Osteocyte (in vitro differentiated cells): Measurements from ENCODE around the gene KDM4C. TPM values are rescaled to one million over a fixed set of nuclear protein-coding genes. Genes with fewer than 3 reads are reported as not detected.

ENCODE experiments used
- DNase-seq: peaks from one replicate; pipeline ENCODE4 v3.0.0; 2021; ENCODE audit warnings: mixed read lengths; ENCODE audit not compliant: unreplicated experiment; ENCODE audit errors: extremely low spot score
- H3K27ac Mint-ChIP-seq: one replicate; pipeline ENCODE4 v1.8.0; 2021; ENCODE audit warnings: mild to moderate bottlenecking, mixed read lengths; ENCODE audit not compliant: unreplicated experiment
- H3K27me3 Mint-ChIP-seq: one replicate; pipeline ENCODE4 v1.8.0; 2021; ENCODE audit warnings: mixed read lengths; ENCODE audit not compliant: unreplicated experiment
- H3K36me3 Mint-ChIP-seq: one replicate; pipeline ENCODE4 v1.8.0; 2021; ENCODE audit warnings: mixed read lengths; ENCODE audit not compliant: unreplicated experiment
- H3K4me1 Mint-ChIP-seq: one replicate; pipeline ENCODE4 v1.8.0; 2021; ENCODE audit warnings: mixed read lengths; ENCODE audit not compliant: unreplicated experiment
- H3K4me3 Mint-ChIP-seq: one replicate; pipeline ENCODE4 v1.8.0; 2021; ENCODE audit warnings: mild to moderate bottlenecking, moderate library complexity, mixed read lengths; ENCODE audit not compliant: unreplicated experiment
- H3K9me3 Mint-ChIP-seq: one replicate; pipeline ENCODE4 v1.8.0; 2021; ENCODE audit warnings: mixed read lengths; ENCODE audit not compliant: unreplicated experiment
- total RNA-seq: library from RNA; stranded (reverse); gene quantifications from 2 replicates; pipeline ENCODE4 v1.2.1, GENCODE V29; 2021
- TF ChIP-seq, protein P1 (sequence below): fragments of 200-600 bp; sonication (generic); IDR thresholded peaks from 2 replicates; pipeline ENCODE4 v1.5.0; 2021; ENCODE audit warnings: antibody characterized with exemption, mild to moderate bottlenecking, moderate library complexity

The KDM4C gene
- total RNA-seq, 1 donor from 2014 or later: 25.3 TPM

DNA sequence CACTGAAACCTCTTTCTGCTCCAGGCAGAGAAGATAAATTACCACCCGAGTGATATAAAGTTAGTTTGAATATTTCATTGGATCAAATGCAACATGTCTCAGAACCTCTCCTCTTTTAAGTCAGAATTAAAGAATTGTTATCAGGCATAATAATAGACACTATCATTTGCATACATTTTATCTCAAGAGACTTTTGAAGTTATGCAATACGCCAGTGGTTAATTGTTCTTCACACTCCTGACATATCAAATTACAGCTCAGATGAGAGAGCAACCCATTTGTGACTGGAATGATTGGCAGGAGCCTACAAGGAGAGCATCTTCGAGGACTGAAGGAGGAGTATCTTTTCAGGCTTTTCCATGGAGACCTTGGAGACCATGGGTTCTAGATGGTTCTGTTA lies 452.2 kb downstream of the KDM4C start:
- H3K36me3 Mint-ChIP-seq: no peaks in the 10 kb centered on the region
- H3K9me3 Mint-ChIP-seq: no peaks in the 10 kb centered on the region
- TF ChIP-seq, protein P1, sequence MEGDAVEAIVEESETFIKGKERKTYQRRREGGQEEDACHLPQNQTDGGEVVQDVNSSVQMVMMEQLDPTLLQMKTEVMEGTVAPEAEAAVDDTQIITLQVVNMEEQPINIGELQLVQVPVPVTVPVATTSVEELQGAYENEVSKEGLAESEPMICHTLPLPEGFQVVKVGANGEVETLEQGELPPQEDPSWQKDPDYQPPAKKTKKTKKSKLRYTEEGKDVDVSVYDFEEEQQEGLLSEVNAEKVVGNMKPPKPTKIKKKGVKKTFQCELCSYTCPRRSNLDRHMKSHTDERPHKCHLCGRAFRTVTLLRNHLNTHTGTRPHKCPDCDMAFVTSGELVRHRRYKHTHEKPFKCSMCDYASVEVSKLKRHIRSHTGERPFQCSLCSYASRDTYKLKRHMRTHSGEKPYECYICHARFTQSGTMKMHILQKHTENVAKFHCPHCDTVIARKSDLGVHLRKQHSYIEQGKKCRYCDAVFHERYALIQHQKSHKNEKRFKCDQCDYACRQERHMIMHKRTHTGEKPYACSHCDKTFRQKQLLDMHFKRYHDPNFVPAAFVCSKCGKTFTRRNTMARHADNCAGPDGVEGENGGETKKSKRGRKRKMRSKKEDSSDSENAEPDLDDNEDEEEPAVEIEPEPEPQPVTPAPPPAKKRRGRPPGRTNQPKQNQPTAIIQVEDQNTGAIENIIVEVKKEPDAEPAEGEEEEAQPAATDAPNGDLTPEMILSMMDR: no peak
- H3K4me1 Mint-ChIP-seq: no peaks in the 10 kb centered on the region
- H3K27me3 Mint-ChIP-seq: peaks cover 8% of the 10 kb centered on the region
- DNase-seq: no peak
- no peak overlapping the region for H3K27ac Mint-ChIP-seq
- H3K4me3 Mint-ChIP-seq: no peak overlapping the region

DNA sequence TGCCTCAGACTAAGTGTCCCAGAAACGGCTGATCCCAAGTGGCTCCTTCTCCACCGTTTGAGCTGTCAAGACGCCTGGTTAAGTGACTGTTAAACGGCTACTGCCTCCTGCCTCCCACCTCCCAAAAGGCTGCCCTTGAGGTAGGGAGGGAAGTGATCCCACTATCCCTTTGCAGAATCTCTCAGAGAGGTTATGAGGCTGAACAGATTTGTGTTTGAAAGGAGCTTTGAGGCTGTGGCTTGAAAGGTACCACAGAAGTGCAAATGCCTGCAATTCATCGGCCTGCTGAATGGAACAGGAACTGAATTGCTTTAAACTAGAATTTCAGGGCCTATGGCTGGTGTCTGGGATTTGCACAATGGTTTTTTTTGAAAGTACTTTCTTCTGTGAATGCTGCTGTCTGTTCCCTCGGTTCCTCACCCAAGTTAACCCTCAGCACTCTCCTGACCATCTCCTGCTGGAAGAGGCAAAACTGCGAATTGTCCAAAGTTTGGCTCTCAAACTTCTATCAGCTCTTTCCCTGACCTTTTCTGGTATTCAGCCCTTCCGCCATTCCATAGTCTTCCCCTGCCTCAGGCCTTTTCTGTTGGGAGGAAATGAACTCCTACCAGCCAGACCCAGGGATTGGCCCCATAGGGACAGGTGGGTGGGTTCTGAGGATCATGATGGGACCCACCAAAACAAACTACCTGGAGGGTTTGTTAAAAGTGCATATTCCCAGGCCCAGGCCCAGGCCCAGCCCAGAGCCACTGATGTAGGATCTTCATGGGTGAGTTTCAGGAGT lies 453.3 kb downstream of the KDM4C start:
- Mint-ChIP-seq H3K4me3 (no peak overlapping the region), H3K9me3 (no peaks in the 10 kb centered on the region), H3K27ac (no peak overlapping the region), H3K36me3 (no peaks in the 10 kb centered on the region), H3K4me1 (no peaks in the 10 kb centered on the region), H3K27me3 (peaks cover 8% of the 10 kb centered on the region)
- TF ChIP-seq, protein P1: no peak
- peak; percentile 49 for DNase-seq

DNA sequence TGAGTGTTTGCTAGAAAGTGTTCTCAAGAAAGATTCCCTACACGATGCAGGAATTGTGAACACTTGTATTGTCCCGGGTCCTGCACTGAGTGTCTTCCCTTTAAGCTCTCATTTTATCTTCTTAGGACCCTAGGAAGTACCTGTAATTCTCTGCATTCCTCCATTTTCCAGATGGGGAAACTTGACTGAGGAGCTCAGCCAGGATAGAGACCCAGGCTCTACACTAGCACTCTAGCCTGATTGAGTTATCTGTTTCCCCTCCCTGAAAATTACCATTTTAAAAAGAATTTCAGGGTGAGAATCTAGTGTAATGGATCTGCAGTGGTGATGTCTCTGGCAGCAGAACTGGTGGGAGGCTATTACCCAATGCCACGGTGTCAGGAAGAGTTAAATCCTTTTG lies 453.9 kb downstream of the KDM4C start:
- Mint-ChIP-seq H3K27ac (no peak overlapping the region), H3K4me3 (no peak overlapping the region), H3K4me1 (no peaks in the 10 kb centered on the region), H3K27me3 (peaks cover 8% of the 10 kb centered on the region), H3K9me3 (no peaks in the 10 kb centered on the region), H3K36me3 (no peaks in the 10 kb centered on the region)
- no peak for DNase-seq
- TF ChIP-seq, protein P1: no peak

DNA sequence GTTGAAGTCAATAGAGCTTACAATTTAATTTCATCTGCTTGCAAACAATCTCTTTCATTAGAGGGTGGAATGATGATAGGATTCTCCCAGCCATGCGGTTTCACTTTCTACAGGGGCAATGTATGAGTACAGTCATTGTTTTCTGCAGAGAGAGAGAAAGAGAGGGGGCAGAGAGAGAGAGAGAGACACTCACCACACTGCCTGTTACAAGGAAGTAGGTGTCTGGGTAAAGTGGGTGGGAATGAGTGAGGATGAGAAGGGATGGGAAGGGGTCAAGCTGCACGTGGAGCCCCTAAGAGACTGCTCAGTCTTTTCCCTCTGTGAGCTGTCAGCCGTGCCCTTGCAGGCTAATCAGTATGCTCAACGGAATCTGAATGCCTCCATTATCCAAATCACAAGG lies 454.3 kb downstream of the KDM4C start:
- TF ChIP-seq, protein P1: no peak
- H3K36me3 Mint-ChIP-seq: no peaks in the 10 kb centered on the region
- no peaks in the 10 kb centered on the region for H3K9me3 Mint-ChIP-seq
- DNase-seq: no peak
- H3K27ac Mint-ChIP-seq: no peak overlapping the region
- peaks cover 9% of the 10 kb centered on the region for H3K27me3 Mint-ChIP-seq
- H3K4me1 Mint-ChIP-seq: no peaks in the 10 kb centered on the region
- H3K4me3 Mint-ChIP-seq: peak overlapping the region; percentile 23

DNA sequence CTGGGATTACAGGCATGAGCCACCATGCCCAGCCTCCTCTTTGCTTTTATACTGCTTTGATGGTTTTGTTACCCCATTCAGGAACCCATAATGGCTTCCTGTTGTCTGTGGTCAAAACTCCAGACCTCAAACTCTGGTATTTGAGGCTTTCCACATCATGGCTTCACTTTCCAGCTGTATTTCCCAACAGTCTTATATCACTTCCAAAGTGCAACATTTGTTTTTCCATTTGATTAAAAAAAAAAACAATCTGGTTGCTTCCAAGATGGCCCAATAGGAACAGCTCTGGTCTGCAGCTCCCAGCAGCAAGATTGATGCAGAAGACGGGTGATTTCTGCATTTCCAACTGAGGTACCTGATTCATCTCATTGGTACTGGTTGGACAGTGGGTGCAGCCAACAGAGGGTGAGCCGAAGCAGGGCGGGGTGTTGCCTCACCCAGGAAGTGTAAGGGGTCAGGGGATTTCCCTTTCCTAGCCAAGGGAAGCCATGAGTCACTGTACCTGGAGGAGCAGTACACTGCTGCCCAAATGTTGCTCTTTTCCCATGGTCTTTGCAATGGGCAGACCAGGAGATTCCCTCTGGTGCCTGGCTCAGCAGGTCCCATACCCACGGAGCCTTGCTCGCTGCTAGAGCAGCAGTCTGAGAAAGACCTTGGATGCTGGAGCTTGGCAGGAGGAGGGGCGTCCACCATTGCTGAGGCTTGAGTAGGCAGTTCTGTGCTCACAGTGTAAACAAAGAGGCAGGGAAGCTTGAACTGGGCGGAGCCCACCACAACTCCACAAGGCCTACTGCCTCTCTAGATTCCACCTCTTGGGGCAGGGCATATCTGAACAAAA lies 458.4 kb downstream of the KDM4C start:
- Mint-ChIP-seq H3K4me3 (no peak overlapping the region), H3K9me3 (no peaks in the 10 kb centered on the region), H3K27me3 (peaks cover 5% of the 10 kb centered on the region), H3K4me1 (no peaks in the 10 kb centered on the region), H3K36me3 (no peaks in the 10 kb centered on the region), H3K27ac (no peak overlapping the region)
- TF ChIP-seq, protein P1: no peak
- no peak for DNase-seq
